Measurements from ENCODE around the gene JAM3.
"Not testable (repeated sequence)": the region's sequence is repeated elsewhere in the genome, so short reads cannot be mapped to it uniquely, and the experiment has no call there.

JAM3 gene

DNA sequence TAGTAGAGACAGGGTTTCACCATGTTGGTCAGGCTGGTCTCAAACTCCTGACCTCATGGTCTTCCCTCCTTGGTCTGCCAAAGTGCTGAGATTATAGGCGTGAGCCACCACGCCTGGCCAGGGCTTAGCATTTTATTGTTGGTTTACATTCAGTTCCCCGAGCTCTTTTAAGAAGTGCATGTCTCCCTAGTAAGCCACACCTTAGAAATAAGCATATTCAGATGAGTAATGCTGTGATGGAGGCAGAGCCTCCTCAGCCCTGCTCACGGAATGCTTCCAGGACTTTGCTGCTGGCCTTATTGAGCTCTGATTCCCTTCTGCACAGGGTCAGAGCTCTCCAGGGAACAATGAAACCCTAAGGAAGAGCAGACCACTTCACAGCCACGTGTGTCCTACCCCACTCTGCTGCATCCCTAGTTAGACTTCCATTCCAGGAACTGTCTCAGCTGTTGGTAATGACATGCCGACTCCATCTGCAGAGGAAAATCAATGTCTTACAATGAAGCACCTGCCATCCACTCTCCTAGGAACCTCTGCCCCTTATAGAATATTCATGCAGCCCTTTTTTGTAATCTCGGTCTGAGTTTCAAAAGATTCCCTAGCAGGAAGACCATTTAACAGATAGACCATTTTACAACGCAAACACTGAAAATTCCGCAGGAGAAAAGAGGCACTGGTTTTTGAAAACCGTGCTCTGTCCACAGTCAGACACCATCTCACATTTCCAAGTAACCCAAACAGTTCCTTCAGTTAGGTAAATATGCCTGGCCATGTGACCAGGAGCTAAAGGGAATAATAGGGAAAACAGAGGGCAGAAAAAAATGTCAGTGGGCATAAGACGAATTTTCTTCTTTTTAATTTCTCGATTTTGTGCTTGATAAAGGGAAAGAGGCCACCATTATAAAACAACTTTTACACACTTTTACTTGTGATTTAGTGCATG, 1.7 kb upstream of the JAM3 start:
- H3K4me1 Mint-ChIP-seq: peaks cover 28% of the 10 kb centered on the region
- H3K4me3 Mint-ChIP-seq: no peak overlapping the region
- H3K27ac Mint-ChIP-seq: no peak overlapping the region
- H3K27me3 Mint-ChIP-seq: peaks cover 41% of the 10 kb centered on the region
- DNase-seq (no peak), ATAC-seq (no peak)
- no peaks in the 10 kb centered on the region for H3K9me3 Mint-ChIP-seq

DNA sequence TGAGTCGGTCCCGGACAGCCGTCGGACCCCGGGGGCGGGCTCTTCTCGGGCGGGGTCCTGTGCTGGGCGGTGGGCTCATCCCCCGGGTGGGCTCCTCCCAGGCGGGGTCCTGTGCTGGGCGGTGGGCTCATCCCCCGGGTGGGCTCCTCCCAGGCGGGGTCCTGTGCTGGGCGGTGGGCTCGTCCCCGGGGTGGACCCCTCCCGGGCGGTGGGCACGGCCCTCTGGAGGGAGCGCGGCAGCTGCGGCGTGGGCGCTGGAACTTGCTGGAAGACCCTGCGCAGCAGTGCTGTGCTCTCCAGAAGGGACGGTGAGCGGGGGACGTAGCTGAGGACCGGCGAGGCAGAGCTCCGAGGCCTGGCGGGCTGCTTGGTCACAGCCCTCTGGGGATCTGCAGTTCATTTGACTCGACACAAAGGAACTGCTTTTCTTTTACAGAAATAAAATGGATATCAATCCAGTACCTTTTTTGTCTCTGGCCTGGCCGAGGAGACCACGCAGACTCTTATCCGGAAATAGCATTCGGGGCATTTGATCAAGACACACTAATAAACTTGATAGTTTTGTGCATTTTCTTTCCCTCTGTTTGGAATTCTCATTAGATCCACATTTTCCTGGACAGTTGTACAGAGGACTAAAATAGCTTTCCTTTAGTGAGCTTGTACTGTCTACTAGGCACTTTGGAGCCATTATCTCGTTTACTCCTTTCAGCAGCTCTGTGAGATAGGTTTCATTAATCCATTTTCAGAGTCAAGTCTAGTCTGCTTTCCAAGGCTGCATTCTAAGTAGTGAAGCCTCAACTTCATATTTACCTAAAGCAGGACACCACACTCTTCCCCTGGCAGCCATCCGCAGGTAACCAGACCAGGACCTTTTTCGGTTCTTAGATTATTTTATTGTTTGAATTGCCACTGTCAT, 812 bp downstream of the JAM3 start:
- H3K27ac Mint-ChIP-seq: no peak overlapping the region

DNA sequence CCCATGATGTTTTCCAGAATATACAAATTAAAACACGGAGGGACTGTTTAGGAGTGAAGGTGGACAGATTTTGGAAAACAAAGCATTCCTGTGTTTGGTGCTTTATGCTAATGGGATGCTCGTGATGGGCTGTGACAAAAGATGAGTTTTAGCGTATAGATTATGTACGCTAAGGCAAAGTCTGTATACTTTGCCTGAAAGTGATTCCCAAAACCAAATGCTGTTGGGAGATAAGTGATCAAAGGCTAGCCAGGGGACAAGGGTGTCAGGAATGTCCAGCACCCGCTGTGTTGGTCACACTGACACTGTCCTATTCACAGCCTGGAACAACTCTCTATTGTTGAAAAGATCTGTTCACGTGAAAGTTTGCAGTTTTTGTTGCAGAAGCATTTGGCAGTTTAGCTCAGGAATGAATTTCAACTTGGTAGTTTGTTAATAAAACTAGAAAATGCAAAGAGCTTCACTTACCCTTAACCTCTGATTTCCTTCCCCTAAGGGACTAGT, 1.5 kb downstream of the JAM3 start:
- H3K27ac Mint-ChIP-seq: peak overlapping the region in 1 of 2 donors; percentile 30
- H3K4me3 Mint-ChIP-seq: peak overlapping the region in 1 of 2 donors; percentile 69
- peaks cover 32% of the 10 kb centered on the region for H3K27me3 Mint-ChIP-seq
- no peak for DNase-seq
- no peak for ATAC-seq
- H3K9me3 Mint-ChIP-seq: no peaks in the 10 kb centered on the region
- peaks cover 52% of the 10 kb centered on the region for H3K4me1 Mint-ChIP-seq

More for the DNA sequence above, 812 bp downstream of the JAM3 start:
- ATAC-seq (peak; percentile 57), DNase-seq (no peak)
- H3K27me3 Mint-ChIP-seq: peaks cover 32% of the 10 kb centered on the region
- peaks cover 46% of the 10 kb centered on the region for H3K4me1 Mint-ChIP-seq
- H3K4me3 Mint-ChIP-seq: peak overlapping the region; percentile 56 to 69
- H3K9me3 Mint-ChIP-seq: no peaks in the 10 kb centered on the region

DNA sequence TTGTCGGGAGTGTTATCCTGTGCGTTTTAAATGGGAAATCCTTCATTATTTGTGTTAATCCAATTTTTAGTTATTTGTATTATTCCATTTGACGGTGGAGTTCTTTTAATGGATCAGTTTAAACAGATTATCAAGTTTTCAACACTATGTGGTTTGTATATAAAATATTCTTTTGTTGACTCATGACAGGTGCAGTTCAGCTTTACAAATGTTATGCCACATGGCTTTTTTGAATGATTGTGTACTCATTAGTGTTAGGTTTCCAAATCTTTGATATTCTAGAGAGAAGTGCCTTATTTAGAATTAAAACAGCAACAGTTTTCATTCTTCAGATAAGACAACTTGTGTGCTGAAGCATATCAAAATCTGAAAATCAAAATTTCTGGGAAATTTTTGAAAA, 2.4 kb downstream of the JAM3 start:
- H3K27ac Mint-ChIP-seq: no peak overlapping the region
- H3K4me3 Mint-ChIP-seq: no peak overlapping the region
- no peaks in the 10 kb centered on the region for H3K9me3 Mint-ChIP-seq
- ATAC-seq (no peak), DNase-seq (no peak)
- H3K4me1 Mint-ChIP-seq: peaks cover 58% of the 10 kb centered on the region
- peaks cover 24% of the 10 kb centered on the region for H3K27me3 Mint-ChIP-seq

DNA sequence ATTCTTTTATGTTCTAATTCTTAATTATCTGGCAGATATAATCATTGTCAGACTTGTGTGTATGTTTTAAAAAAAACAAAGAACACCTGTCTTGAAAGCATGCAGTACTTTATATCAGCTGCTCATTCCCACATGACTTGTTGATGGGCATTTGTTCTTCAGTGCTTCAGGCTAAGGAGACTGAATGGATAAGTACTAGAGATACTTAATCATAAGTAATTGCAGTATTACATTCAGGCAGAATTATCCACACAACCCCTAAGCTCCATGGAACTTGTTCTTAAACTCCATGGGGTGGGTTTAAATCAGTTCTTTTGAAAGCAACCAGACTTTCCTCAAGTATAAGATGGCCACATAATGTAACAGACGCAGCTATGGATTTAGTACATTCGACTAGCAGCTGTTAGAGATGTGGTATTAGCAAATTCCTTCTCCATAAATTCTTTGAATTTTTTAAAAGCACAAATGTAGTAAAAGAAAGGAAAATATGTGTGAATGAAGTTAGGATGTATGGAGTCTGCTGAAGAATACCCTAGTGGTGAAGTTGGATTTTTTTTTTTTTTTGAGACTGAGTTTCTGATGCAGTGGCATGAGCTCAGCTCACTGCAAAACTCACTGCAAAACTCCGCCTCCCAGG, 3.0 kb downstream of the JAM3 start:
- no peak for ATAC-seq
- H3K27ac Mint-ChIP-seq: no peak overlapping the region
- H3K9me3 Mint-ChIP-seq: no peaks in the 10 kb centered on the region
- no peak overlapping the region for H3K4me3 Mint-ChIP-seq
- H3K4me1 Mint-ChIP-seq: peaks cover 58% of the 10 kb centered on the region
- peaks cover 21% of the 10 kb centered on the region for H3K27me3 Mint-ChIP-seq
- DNase-seq: no peak

DNA sequence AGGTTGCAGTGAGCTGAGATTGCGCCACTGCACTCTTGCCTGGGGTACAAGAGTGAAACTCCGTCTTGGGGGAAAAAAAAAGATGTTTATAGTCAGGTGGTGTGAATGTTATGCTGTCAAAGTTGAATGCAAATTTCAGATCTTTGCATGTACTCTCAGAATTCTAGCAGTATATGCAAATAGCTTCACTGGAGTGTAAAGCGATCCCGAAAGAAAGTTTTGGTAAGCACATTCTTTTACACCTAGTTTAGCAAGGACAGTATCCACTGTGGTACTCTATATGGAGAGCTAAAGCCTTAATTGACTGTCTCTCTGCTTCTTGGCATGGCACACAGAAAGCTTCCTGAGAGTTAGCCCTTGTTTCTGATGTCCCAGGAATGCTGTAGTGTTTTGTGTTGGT, 4.0 kb downstream of the JAM3 start:
- H3K27me3 Mint-ChIP-seq: peaks cover 21% of the 10 kb centered on the region
- no peak overlapping the region for H3K27ac Mint-ChIP-seq
- no peak for ATAC-seq
- no peaks in the 10 kb centered on the region for H3K9me3 Mint-ChIP-seq
- no peak for DNase-seq
- no peak overlapping the region for H3K4me3 Mint-ChIP-seq
- H3K4me1 Mint-ChIP-seq: peaks cover 58% of the 10 kb centered on the region

DNA sequence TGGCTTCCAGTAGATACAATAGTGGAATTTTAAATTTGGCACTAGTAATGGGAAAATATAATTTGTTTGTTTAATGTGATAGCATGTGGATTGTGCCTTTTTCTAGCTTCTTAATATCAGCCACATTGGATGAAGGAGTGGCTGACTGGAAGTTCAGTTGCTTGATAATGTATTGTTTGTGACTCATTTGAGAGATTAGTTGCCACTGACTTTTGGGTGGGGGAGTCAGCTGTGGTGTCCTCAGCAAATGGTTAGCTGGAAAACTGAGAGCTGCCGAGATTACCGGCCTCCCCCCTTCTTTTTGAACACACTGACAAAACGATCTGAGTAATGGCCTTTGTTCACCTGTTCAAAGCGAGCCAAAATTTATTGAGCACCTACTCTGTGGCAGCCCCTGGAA, 5.5 kb downstream of the JAM3 start:
- peaks cover 11% of the 10 kb centered on the region for H3K27me3 Mint-ChIP-seq
- H3K27ac Mint-ChIP-seq: no peak overlapping the region
- no peak overlapping the region for H3K4me3 Mint-ChIP-seq

DNA sequence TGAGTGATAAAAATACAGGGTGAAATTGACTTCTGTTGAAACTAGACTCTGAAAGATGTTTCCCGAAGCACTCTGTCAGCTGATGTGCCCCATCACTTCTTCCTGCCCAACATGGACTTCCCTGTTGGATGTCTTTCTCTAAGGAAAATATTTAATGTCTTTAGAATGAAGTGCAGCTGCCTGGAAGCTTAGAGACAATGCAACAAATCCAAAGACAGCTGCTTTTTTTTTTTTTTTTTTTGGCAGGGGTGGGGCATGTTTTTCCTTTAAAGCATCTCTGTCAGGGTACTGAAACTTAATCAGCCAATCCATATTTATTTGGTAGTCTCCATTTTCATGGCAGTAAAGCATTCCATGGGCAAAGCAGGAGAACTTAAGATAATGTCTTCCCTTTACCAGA, 5.9 kb downstream of the JAM3 start:
- DNase-seq: no peak
- Mint-ChIP-seq H3K9me3 (no peaks in the 10 kb centered on the region), H3K27me3 (peaks cover 10% of the 10 kb centered on the region), H3K4me3 (no peak overlapping the region), H3K4me1 (peaks cover 43% of the 10 kb centered on the region), H3K27ac (no peak overlapping the region)
- ATAC-seq: no peak

More for the DNA sequence above, 5.5 kb downstream of the JAM3 start:
- Mint-ChIP-seq H3K9me3 (no peaks in the 10 kb centered on the region), H3K4me1 (peaks cover 46% of the 10 kb centered on the region)
- ATAC-seq: no peak
- DNase-seq: no peak

DNA sequence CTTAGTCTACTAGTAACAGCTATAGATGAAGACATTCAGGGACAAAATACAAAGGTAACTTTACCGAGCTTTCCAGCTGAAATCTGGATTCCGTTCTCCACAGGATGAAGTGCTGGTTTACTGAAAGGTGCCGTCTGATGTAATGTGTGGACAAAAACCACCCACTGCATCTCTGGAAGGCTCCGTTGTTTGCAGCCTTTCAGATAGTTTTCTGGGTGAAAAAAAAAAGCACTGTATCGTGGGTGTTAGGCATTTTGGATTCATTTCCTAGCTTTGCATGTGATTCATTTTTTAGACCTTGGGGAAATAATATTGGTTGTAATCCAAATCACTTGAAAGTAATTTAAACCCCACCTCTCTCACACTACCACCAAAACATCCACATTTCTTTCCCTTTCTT, 10.4 kb downstream of the JAM3 start:
- H3K9me3 Mint-ChIP-seq: peaks cover 8 to 28% of the 10 kb centered on the region in 2 donors
- ATAC-seq: no peak
- no peaks in the 10 kb centered on the region for H3K27me3 Mint-ChIP-seq
- H3K4me3 Mint-ChIP-seq: no peak overlapping the region
- no peak for DNase-seq
- peaks cover 14% of the 10 kb centered on the region for H3K4me1 Mint-ChIP-seq
- H3K27ac Mint-ChIP-seq: no peak overlapping the region

DNA sequence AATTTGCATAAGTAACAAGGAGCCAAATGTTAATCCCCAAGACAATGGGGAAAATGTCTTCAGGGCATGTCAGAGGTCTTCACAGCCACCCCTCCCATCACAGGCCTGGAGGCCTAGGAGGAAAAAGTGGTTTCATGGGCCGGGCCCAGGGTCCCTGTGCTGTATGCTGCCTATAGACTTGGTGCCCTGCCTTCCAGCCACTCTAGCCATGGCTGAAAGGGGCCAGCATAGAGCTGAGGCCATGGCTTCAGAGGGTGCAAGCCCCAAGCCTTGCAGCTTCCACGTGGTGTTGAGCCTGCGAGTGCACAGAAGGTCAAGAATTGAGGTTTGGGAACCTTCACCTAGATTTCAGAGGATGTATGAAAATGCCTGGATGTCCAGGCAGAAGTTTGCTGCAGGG, 12.4 kb downstream of the JAM3 start:
- ATAC-seq, H3K4me3 Mint-ChIP-seq, H3K27me3 Mint-ChIP-seq, H3K27ac Mint-ChIP-seq, DNase-seq, H3K4me1 Mint-ChIP-seq: not testable (repeated sequence)
- peaks cover 8 to 28% of the 10 kb centered on the region in 2 donors for H3K9me3 Mint-ChIP-seq

DNA sequence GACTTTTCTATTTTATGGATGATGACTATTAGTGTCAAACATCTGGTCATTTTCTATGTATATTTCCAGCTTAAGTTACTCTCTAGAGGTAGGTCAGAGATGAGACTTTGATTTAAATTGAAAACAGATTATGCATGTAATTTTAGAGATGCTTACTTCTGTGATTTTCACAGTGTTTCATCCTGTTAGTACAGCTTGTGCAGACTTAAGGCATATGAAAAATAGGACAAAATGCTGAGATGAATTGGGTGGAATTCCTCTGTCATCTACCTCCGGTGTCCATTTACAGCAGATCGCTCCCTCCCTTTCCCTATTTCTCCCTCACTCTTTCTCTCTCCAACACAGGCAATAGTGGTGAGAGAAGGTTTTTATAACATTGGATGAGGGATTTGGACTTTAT, 14.1 kb downstream of the JAM3 start:
- H3K27me3 Mint-ChIP-seq: no peaks in the 10 kb centered on the region
- no peak overlapping the region for H3K4me3 Mint-ChIP-seq
- ATAC-seq: no peak
- DNase-seq: no peak
- H3K27ac Mint-ChIP-seq: no peak overlapping the region
- H3K4me1 Mint-ChIP-seq: no peaks in the 10 kb centered on the region
- peaks cover 8 to 28% of the 10 kb centered on the region in 2 donors for H3K9me3 Mint-ChIP-seq

DNA sequence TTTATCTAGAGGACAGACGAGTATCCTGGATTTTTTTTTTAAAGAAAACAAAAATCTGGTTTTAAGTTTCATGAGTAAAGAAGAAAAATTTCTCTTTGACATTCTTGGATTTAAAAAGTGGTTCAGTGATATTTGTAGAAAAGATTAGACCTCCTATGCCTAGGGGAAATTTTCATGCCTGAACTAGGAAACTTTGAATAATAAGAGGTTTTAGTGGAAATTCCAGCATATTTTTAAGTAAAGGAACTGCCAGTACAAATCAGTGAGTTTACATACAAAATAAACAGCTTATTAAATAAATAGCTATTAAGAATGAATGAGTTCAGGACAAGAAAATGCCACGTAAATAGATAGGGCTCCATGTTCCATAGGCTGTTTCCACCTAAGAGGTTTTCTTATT, 17.5 kb downstream of the JAM3 start:
- Mint-ChIP-seq H3K9me3 (peaks cover 0 to 14% of the 10 kb centered on the region in 2 donors), H3K27me3 (no peaks in the 10 kb centered on the region), H3K27ac (no peak overlapping the region), H3K4me3 (no peak overlapping the region), H3K4me1 (peaks cover 3% of the 10 kb centered on the region)
- no peak for DNase-seq
- ATAC-seq: no peak

DNA sequence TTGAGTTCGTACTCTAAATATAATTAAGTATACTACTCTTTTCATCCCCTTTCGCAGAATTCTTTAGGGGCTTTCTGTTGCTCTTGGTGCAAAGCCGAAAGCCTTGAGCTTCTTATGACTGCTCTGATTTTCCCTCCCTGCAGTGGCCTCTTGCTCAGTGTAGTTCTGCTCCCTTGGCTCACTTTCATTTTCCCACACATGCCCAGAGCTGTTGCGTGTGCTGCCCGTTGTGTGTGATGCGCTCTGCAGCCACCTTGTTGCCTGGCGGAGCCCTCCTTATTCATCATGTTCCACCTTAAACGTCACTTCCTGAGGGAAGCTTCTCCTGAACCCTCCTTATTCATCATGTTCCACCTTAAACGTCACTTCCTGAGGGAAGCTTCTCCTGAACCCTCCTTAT, 23.1 kb downstream of the JAM3 start:
- H3K4me3 Mint-ChIP-seq, DNase-seq, H3K9me3 Mint-ChIP-seq, H3K27ac Mint-ChIP-seq, H3K27me3 Mint-ChIP-seq, ATAC-seq: not testable (repeated sequence)
- peaks cover 29% of the 10 kb centered on the region for H3K4me1 Mint-ChIP-seq

DNA sequence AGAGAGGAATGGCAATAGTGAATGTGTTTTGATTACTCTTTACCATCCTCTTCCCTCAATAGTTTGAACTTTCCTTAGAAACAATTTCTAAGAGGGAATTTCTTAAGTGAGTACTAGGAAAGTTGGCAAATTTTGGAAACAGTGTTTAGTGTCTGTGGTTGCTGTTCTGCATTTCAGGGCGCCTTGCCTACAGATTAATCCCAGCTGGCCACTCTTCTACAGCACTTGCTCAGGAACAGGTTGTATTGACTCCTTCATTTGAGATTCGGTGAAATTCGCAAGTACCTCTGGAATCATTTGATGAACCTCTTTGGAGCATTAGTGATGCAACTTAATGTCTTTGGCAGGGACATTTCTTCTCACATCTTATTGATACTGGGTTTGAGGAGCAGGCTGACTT, 28.3 kb downstream of the JAM3 start:
- H3K4me3 Mint-ChIP-seq: no peak overlapping the region
- ATAC-seq: no peak
- H3K27me3 Mint-ChIP-seq: no peaks in the 10 kb centered on the region
- DNase-seq: no peak
- H3K27ac Mint-ChIP-seq: no peak overlapping the region
- peaks cover 30% of the 10 kb centered on the region for H3K4me1 Mint-ChIP-seq
- no peaks in the 10 kb centered on the region for H3K9me3 Mint-ChIP-seq

DNA sequence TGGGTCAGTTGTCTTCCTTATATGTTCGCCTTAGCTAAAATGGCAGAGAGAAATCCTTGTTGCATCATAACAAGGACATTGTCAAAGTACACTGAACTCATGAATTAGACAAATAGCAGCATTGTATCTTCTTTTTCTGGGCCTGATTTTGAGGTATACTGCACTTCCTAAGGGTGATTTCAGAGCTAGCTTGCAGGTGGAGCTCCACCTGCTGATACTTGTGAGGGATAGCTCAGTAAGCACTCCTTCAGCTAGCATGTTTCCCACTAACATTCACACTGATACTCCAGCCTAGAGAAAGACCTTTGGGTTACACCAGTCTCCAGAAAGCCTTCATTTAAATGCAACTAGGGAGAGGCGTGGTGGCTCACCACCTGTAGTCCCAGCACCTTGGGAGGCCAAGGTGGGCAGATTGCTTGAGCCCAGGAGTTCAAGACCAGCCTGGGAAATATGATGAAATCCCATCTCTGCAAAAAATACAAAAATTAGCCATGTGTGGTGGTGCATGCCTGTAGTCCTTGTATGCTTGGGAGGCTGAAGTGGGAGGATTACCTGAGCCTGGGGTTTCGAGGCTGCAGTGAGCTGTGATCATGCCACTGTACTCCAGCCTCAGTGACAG, 29.8 kb downstream of the JAM3 start:
- ATAC-seq (peak; percentile 62), DNase-seq (no peak)
- no peaks in the 10 kb centered on the region for H3K27me3 Mint-ChIP-seq
- no peak overlapping the region for H3K27ac Mint-ChIP-seq
- peaks cover 0 to under 1% of the 10 kb centered on the region in 2 donors for H3K9me3 Mint-ChIP-seq
- H3K4me3 Mint-ChIP-seq: no peak overlapping the region
- H3K4me1 Mint-ChIP-seq: peaks cover 21% of the 10 kb centered on the region
